Body of pancreas (tissue), 4 donors: Measurements from ENCODE around the gene PTPRD. TPM values are rescaled to one million over a fixed set of nuclear protein-coding genes. Genes with fewer than 3 reads are reported as not detected.
A peak's percentile ranks its signal among the peaks of the same experiment; 100 is the strongest.
"Not testable (repeated sequence)": the region's sequence is repeated elsewhere in the genome, so short reads cannot be mapped to it uniquely, and the experiment has no call there.

Experiments used
- ATAC-seq: fragments of 150-250 bp; one replicate; pipeline ENCODE4 v1.9.1; 2016
- DNase-seq, 4 donors: peaks; one replicate each; pipeline ENCODE4 v3.0.0-alpha.2; 2019
- H3K27ac ChIP-seq, 4 donors: fragments of 200-600 bp; sonication (generic); 1 replicate in 3 of 4; 2 replicates in 1 of 4; pipeline versions ENCODE4 v1.5.1 to v1.6.1; 2016 to 2019; ENCODE audit warnings: mild to moderate bottlenecking in 1 of 4, mixed read lengths in 1 of 4, moderate library complexity in 1 of 4
- H3K27me3 ChIP-seq, 2 donors: fragments of 200-600 bp; sonication (generic); one replicate each; pipeline ENCODE4 v1.6.0; 2016; ENCODE audit warnings: mild to moderate bottlenecking in 1 of 2
- H3K36me3 ChIP-seq, 2 donors: fragments of 200-600 bp; sonication (generic); replicated peaks in 1 of 2; 2 replicates each; pipeline ENCODE4 v1.5.1; 2016; ENCODE audit warnings: low read depth in 2 of 2; ENCODE audit not compliant: insufficient read depth in 1 of 2
- H3K4me1 ChIP-seq: fragments of 200-600 bp; sonication (generic); one replicate; pipeline ENCODE4 v1.6.0; 2016
- H3K4me3 ChIP-seq, 2 donors: fragments of 200-600 bp; sonication (generic); 1 replicate in 1 of 2; 2 replicates in 1 of 2; pipeline ENCODE4 v1.5.1; 2016 to 2019
- H3K9me3 ChIP-seq, 3 donors: fragments of 200-600 bp; sonication (generic); 1 replicate in 2 of 3; 2 replicates in 1 of 3; pipeline ENCODE4 v1.5.1; 2016
- CTCF ChIP-seq, 7 experiments: fragments of 450-650 bp in 4 of 7; fragments of 200-600 bp in 3 of 7; sonication (generic) in 3 of 7; IDR thresholded peaks; one replicate each; pipeline ENCODE4 v1.5.1; 2016 to 2019; ENCODE audit warnings: antibody characterized with exemption in 7 of 7
- POLR2A ChIP-seq, 3 donors: fragments of 450-650 bp; IDR thresholded peaks; one replicate each; pipeline ENCODE4 v1.6.1; 2016; ENCODE audit warnings: antibody characterized with exemption in 3 of 3, mild to moderate bottlenecking in 2 of 3
- WGBS, 2 donors: methylation state at CpG; one replicate each; pipeline ENCODE4 v1.1.5; 2017; 5-methylcytosine and 5-hydroxymethylcytosine counted together
- intact Hi-C: fragments of 100-400 bp; cut with DNase I; formaldehyde crosslinking; loops from one replicate; pipeline ENCODE4 v1.15.1; 2023
- total RNA-seq, 2 donors: library from RNA; depleted of rRNA; stranded (reverse); fragments of >200 nt; gene quantifications; one replicate each; pipeline ENCODE4 v1.1.0, GENCODE V29; 2016

Gene PTPRD
- total RNA-seq, 2 donors from 2014 or later: 4.3 to 4.9 TPM

- peak; percentile 74 for ATAC-seq
These were observed 669.9 kb downstream of the PTPRD start for GRCh38 chr9:9942764-9943424.

GRCh38 chr9:9938432-9938831 is 674.4 kb downstream of the PTPRD start:
- TF ChIP-seq CTCF (IDR thresholded peaks at IDR 0.05): no peak

More at GRCh38 chr9:9942764-9943424, 669.9 kb downstream of the PTPRD start:
- WGBS, 2 donors: 20 to 21% methylated on average over 5 of the region's 5 CpGs
- Histone ChIP-seq H3K4me1 (no peaks in the 10 kb centered on the region), H3K36me3 (no peaks in the 10 kb centered on the region), H3K4me3 (no peak overlapping the region), H3K27ac (no peak overlapping the region), H3K27me3 (no peaks in the 10 kb centered on the region), H3K9me3 (no peaks in the 10 kb centered on the region)
- intact Hi-C loops: no loop called here
- TF ChIP-seq POLR2A (IDR thresholded peaks at IDR 0.05) (no peak), CTCF (IDR thresholded peaks at IDR 0.05) (peak; percentile 61 to 92 (median 76))
- DNase-seq: peak; percentile 48 to 71 (median 60)

DNA sequence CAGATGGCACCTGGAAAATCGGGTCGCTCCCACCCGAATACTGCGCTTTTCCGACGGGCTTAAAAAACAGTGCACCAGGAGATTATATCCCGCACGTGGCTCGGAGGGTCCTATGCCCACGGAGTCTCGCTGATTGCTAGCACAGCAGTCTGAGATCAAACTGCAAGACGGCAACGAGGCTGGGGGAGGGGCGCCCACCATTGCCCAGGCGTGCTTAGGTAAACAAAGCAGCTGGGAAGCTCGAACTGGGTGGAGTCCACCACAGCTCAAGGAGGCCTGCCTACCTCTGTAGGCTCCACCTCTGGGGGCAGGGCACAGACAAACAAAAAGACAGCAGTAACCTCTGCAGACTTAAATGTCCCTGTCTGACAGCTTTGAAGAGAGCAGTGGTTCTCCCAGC is 681.3 kb downstream of the PTPRD start:
- H3K9me3 ChIP-seq, H3K36me3 ChIP-seq, intact Hi-C loops, DNase-seq, H3K27ac ChIP-seq, H3K4me3 ChIP-seq, H3K4me1 ChIP-seq, H3K27me3 ChIP-seq, ATAC-seq: not testable (repeated sequence)
- 72 to 75% methylated on average over 14 to 16 of the region's 16 CpGs for WGBS, 2 donors

More at GRCh38 chr9:9938432-9938831, 674.4 kb downstream of the PTPRD start:
- ATAC-seq: no peak
- no peaks in the 10 kb centered on the region for H3K4me1 ChIP-seq
- WGBS, 2 donors: 78 to 83% methylated on average over 4 of the region's 4 CpGs
- no peak overlapping the region for H3K4me3 ChIP-seq
- intact Hi-C loops: no loop called here
- DNase-seq: no peak
- no peak overlapping the region for H3K27ac ChIP-seq
- H3K27me3 ChIP-seq: no peaks in the 10 kb centered on the region
- H3K9me3 ChIP-seq: no peaks in the 10 kb centered on the region
- H3K36me3 ChIP-seq: no peaks in the 10 kb centered on the region

DNA sequence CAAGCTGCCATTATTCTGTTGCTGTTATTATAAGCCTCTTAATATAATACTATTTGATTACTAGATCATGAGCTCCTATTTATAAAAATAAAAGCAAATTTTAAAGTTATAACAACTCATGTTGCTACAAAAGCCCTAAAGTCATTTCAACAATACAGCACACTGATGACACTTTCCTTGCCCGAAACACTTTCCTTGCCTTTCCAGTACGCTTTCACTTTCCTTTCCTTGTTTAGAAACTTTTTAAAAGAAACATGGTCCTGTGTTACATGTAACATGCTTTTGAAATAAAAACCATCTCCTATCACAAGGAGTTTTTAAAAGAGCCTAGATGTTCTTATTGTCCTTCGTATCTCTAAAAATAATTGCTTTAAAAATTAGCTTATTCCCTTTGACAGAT is 688.4 kb downstream of the PTPRD start:
- Histone ChIP-seq H3K4me1 (no peaks in the 10 kb centered on the region), H3K9me3 (no peaks in the 10 kb centered on the region), H3K27me3 (no peaks in the 10 kb centered on the region), H3K36me3 (no peaks in the 10 kb centered on the region), H3K27ac (no peak overlapping the region), H3K4me3 (no peak overlapping the region)
- WGBS, 2 donors: 57 to 72% methylated on average over 3 of the region's 3 CpGs
- TF ChIP-seq CTCF (IDR thresholded peaks at IDR 0.05) (no peak), POLR2A (IDR thresholded peaks at IDR 0.05) (no peak)
- intact Hi-C loops: no loop called here
- no peak for ATAC-seq
- DNase-seq: no peak

GRCh38 chr9:9921805-9922204 is 691.0 kb downstream of the PTPRD start:
- no peak for ATAC-seq
- Histone ChIP-seq H3K4me1 (no peaks in the 10 kb centered on the region), H3K36me3 (no peaks in the 10 kb centered on the region), H3K4me3 (no peak overlapping the region), H3K9me3 (no peaks in the 10 kb centered on the region), H3K27me3 (no peaks in the 10 kb centered on the region), H3K27ac (no peak overlapping the region)
- 42 to 44% methylated on average over 2 of the region's 2 CpGs for WGBS, 2 donors
- intact Hi-C loops: no loop called here
- TF ChIP-seq POLR2A (IDR thresholded peaks at IDR 0.05) (no peak), CTCF (IDR thresholded peaks at IDR 0.05) (no peak)
- no peak for DNase-seq
